COLO668 (cell line): ENCODE data around the gene SSTR3.
"Not testable (repeated sequence)": the region's sequence is repeated elsewhere in the genome, so short reads cannot be mapped to it uniquely, and the experiment has no call there.

Experiments used
- DNase-seq: peaks from one replicate; lab custom pipeline; 2025; ENCODE audit not compliant: unreplicated experiment; lab: John Stamatoyannopoulos, UW

The SSTR3 gene

DNA sequence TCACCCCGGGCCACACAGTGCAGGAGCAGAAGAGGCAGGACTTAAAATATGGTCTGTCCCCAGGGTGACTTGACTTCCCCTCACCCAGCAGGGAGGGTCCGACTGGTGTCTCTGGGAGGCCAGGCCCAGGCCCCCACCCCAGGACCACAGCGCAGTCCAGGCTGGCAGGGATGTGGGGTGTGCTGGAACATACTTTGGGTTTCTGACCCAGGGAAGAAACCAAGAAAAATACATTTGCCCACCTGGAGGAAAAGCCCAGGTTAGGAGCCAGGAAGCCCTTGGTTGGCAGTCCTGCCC lies 29.4 kb downstream of the SSTR3 start:
- no peak for DNase-seq

GRCh38 chr22:37182101-37182948 lies 30.0 kb downstream of the SSTR3 start:
- no peak for DNase-seq

GRCh38 chr22:37181681-37182080 lies 30.6 kb downstream of the SSTR3 start:
- no peak for DNase-seq

- DNase-seq = no peak
These were observed 31.6 kb downstream of the SSTR3 start for GRCh38 chr22:37180531-37181231.

DNA sequence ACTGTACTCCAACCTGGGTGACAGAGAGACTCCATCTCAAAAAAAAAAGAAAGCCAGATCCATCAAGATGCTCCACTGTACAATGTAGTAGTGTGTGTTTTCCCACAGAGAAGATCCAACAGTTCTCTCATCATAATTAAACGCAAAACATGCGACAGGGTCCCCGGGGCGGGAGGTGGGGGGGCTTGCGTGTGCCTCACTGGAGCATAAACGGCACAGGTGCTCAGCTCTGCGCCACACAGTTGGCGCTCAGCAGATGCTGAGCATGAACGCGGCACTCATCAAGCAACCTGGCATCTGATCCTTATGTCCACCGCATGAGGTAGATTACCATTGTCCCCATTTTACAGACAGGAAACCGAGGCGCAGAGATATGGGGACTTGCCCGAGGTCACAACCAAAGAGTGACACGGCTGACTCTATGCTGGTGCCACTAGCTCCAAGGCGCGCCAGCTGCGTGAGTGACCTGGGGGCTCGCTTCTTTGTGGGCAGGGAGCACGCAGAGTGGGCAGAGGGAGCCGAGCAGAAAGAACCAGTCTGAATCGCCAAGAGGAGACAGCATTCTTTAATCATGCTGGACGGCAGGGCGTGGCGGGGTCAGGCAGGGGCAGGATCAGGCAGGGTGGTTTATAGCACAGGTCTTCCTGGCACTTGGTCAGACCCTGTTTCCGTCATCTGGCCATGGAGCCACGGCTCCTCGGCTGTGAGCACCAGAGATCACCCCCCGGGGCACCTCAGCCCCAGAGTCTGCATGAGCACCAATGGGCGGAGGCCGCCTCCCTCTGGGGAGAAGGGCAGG lies 32.5 kb downstream of the SSTR3 start:
- DNase-seq = no peak

- DNase-seq = no peak
These were observed 33.2 kb downstream of the SSTR3 start for GRCh38 chr22:37179126-37179470.

DNA sequence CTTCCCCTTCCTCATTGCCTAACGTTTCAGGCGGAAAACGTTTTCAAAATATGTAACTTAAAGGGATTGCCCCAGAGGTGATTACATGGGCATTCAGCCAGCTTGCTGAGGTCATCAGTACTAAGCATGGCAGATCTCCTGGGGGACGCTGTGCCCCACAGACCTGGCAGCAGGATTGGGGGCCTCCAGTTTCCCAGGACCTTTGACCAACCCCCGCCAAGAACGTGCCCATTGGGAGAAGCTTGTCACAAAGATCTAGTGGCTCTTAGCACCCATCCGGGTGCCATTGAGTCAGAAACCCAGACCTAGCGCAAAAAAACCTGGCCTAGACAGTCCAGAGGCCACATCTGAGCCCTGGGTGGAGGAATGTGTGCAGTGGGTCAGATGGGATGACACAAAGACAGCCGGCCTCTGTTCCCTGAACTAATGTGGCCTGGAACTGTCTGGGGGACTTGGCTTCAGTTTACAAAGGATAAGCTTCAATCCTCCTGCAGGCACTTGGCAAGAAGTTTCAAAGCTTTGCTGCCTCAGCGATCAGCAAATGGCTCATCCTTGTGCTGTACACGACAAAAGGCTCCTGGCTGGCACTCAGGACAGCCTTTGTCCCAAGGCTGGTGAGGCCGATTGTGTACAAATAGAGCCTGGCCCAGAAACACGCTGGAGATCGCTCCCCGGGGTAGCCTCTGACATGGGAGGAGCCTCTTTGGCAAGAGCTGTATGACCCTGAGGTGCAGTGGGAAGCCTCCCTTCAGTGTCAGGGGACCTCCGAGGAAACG lies 33.7 kb downstream of the SSTR3 start:
- DNase-seq = no peak

DNA sequence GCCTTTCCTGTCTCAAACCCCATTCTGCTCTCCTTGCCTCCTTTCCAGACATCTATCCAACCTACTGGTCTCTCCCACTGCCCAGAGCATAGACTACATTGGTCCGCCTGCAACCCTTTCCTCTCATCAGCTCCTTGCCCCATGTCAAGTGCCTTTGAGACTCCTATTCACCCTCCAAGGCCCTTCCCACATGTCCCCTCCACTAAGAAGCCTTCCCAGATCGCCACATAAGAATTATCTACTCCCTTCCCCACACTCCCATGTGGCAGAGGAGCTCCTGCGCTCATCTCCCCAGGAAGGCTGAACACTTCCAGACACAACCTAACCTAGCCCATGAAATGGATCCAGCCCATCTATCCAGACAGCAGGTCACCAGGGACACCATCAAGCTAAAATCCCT lies 34.5 kb downstream of the SSTR3 start:
- DNase-seq = no peak

DNA sequence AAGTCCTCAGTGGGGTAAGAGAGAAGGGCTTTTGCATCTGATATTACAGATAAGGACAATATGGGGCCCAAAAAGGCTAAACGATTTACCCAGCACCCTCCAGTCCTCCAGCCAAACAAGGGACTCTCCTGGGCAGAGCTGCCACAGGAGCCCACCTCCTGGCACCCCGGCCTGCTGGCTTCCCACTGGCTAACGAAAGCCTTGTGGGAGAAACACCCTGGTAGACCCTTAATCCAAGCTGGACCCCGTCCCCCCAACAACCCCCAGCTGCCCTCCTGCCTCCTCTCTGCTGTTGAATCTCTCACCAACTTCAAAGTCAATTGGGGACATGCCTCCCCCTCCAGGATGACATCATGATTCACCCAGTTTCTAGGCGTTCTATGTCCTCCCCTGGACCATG lies 35.1 kb downstream of the SSTR3 start:
- DNase-seq = no peak

GRCh38 chr22:37176464-37177061 lies 35.7 kb downstream of the SSTR3 start:
- DNase-seq = no peak

DNA sequence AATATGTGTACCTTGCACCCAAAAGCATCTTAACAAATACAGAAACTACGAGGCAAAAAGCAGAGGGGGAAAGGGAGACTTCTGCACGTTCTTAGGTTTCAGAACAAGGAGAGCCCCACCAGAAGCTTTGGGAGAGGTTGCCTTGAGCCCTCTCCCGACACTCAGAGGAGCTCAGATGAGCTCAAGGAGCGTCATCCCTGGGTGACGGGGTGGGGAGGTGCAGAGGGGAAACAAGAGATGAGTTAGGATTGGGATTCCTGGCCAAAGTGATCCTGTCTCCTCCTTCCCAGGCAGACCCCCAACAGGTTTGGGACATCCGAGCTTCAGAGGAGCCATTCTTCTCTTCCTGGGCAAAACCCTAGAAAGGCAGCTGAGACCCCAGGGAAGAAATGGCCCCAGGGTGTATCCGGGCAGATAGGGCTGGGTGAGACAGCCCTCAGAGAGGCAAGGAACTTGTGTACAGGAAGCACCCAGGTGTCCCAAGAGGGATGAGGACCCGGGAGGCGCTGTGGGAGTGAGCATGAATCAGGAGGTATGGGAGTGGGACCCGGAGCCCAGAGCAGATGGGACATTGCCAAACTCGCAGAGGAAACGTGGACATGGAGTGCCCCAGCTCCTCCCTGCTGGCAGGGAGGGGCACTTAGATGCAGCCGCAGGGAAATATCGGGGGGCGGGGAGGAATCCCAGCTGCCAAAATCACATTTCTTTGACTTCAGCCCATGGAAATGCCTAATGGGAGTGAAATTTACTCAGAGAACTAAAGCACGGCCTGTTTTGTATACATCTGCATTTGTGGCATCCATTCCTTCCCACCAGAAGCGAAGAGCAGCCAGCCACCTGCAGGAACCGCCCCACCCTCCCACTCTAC lies 36.6 kb downstream of the SSTR3 start:
- no peak for DNase-seq

GRCh38 chr22:37174964-37175363 lies 37.3 kb downstream of the SSTR3 start:
- DNase-seq = no peak

GRCh38 chr22:37173709-37174108 lies 38.6 kb downstream of the SSTR3 start:
- DNase-seq = no peak

- DNase-seq = no peak
These were observed 39.7 kb downstream of the SSTR3 start for GRCh38 chr22:37172266-37173245.

DNA sequence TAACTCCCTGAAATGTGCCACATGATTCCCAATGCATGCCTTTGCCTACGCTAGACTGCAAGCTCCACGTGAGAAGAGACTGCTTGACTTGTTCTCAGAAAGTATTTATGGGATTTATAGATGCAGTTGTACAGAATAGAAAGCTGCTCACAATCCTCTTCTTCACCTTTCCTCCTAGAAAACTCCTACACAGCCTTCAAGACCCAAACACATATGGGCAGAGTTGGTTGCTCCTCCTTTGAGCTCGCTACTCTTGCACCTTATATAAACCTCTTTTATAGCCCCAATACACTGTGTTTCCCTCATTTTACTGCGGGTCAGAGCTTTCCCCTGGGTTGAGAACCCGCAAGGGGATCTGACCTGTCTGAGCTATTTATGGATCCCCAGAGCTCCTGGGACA lies 40.6 kb downstream of the SSTR3 start:
- no peak for DNase-seq

GRCh38 chr22:37170689-37171405 lies 41.4 kb downstream of the SSTR3 start:
- DNase-seq = not testable (repeated sequence)

DNA sequence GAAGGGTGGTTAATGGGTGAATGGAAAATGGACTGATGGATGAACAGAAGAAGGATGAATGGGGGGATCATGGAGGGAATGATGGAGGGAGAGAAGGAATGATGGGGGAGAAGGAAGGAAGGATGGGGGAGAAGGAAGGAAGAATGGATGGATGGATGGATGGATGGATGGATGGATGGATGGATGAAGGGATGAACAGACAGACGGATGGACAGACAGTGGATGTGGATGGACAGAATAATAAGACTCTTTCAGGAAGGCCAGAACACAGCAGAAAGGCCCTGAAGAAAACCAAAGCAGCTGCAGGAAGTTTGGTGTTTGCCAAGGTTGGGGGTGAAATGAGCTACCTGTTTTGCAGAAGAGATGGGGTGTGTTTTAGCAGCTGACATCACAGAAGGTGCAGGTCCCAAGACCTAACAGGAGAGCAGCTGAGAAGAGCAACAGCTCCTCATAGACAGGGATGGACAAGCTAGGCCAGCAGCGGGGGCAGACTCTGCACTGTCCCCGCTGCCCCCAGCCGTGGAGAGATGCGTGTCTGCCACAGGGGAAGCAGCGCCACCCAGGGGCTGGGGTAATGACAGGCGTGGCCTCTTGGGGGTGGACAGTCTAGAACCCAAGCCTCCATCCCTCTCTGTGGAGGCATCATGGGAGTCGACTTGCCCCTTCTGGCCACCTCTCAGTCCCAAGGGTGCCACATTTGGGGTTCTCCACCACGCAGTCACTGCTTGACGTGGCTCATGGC lies 42.2 kb downstream of the SSTR3 start:
- DNase-seq = no peak
